Suprapubic skin (tissue), 4 donors: ENCODE results near the gene TOP1. TPM values are rescaled to one million over a fixed set of nuclear protein-coding genes. Genes with fewer than 3 reads are reported as not detected.

Experiments
- DNase-seq, 2 donors: peaks; one replicate each; pipeline ENCODE4 v3.0.0-alpha.2; 2019; ENCODE audit warnings: low spot score in 2 of 2
- H3K27ac ChIP-seq: fragments of 200-600 bp; sonication (generic); one replicate; pipeline ENCODE4 v1.5.1; 2019
- H3K27me3 ChIP-seq: fragments of 200-600 bp; sonication (generic); one replicate; pipeline ENCODE4 v1.5.1; 2019
- H3K36me3 ChIP-seq: fragments of 200-600 bp; sonication (generic); one replicate; pipeline ENCODE4 v1.5.1; 2019
- H3K4me1 ChIP-seq: fragments of 200-600 bp; sonication (generic); one replicate; pipeline ENCODE4 v1.5.1; 2019
- H3K4me3 ChIP-seq: fragments of 200-600 bp; sonication (generic); one replicate; pipeline ENCODE4 v1.5.1; 2019; ENCODE audit warnings: mild to moderate bottlenecking
- H3K9me3 ChIP-seq: fragments of 200-600 bp; sonication (generic); one replicate; pipeline ENCODE4 v1.5.1; 2019
- EP300 ChIP-seq: sonication (generic); formaldehyde crosslinking; IDR thresholded peaks from one replicate; pipeline ENCODE4 v1.6.1; 2017; ENCODE audit warnings: antibody characterized with exemption
- POLR2A ChIP-seq, 2 donors: fragments of 450-650 bp; IDR thresholded peaks; one replicate each; pipeline ENCODE4 v1.6.1; 2017; ENCODE audit warnings: antibody characterized with exemption in 2 of 2, mild to moderate bottlenecking in 2 of 2, moderate library complexity in 2 of 2
- POLR2AphosphoS5 ChIP-seq, 3 donors: sonication (generic); formaldehyde crosslinking; IDR thresholded peaks; one replicate each; pipeline ENCODE4 v1.6.1; 2017; ENCODE audit warnings: antibody characterized with exemption in 3 of 3
- WGBS: methylation state at CpG from one replicate; pipeline ENCODE4 v1.1.5; 2018; 5-methylcytosine and 5-hydroxymethylcytosine counted together
- total RNA-seq, 4 donors: library from RNA; depleted of rRNA; stranded (reverse); fragments of >200 nt; gene quantifications; one replicate each; pipeline ENCODE4 v1.1.0, GENCODE V29; 2016
- TF ChIP-seq, protein P1 (sequence below), 2 donors: fragments of 200-600 bp in 1 of 2; fragments of 450-650 bp in 1 of 2; sonication (generic) in 1 of 2; IDR thresholded peaks; one replicate each; pipeline ENCODE4 v1.5.1; 2016 to 2019; ENCODE audit warnings: antibody characterized with exemption in 2 of 2, mild to moderate bottlenecking in 1 of 2, moderate library complexity in 1 of 2

TOP1 gene
- total RNA-seq, 4 donors from 2014 or later: 25.8 to 32.6 (median 32.0) TPM

DNA sequence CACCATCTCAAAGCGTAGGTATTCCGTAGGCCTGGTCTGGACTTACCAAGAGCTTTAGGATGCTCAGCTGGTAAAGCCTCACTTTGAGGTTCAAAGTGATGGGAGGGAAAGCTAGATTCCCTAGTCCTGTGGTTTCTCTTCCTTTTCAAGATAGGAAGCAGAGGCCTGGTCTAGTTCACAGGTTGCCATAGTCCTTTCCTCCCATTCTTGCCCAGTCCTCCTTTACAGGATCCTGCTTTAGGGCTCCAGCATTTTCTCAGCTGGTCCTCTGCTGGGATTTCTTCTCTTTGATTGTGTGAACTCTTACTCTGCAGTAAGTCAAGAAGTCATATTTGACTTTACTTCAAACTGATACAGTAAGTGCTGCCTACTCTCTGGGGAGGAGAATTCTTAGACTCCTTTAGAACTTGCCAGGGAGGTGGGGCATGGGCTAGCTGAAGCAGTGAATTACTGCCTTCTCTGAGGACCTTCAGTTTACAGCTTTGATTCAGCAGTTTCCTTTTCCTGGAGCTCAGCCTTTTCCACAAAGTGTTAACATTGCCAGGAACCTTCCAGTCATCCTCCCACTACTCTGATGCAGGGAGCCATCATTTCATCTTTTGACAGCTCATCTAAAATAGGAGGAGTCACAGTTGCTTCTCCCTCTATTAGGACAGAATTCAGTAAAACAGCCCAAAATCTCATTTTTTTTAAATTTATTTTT is 65.9 kb downstream of the TOP1 start:
- TF ChIP-seq POLR2AphosphoS5 (IDR thresholded peaks at IDR 0.05) (no peak), EP300 (no peak), POLR2A (IDR thresholded peaks at IDR 0.05) (no peak)
- TF ChIP-seq, protein P1, sequence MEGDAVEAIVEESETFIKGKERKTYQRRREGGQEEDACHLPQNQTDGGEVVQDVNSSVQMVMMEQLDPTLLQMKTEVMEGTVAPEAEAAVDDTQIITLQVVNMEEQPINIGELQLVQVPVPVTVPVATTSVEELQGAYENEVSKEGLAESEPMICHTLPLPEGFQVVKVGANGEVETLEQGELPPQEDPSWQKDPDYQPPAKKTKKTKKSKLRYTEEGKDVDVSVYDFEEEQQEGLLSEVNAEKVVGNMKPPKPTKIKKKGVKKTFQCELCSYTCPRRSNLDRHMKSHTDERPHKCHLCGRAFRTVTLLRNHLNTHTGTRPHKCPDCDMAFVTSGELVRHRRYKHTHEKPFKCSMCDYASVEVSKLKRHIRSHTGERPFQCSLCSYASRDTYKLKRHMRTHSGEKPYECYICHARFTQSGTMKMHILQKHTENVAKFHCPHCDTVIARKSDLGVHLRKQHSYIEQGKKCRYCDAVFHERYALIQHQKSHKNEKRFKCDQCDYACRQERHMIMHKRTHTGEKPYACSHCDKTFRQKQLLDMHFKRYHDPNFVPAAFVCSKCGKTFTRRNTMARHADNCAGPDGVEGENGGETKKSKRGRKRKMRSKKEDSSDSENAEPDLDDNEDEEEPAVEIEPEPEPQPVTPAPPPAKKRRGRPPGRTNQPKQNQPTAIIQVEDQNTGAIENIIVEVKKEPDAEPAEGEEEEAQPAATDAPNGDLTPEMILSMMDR (IDR thresholded peaks at IDR 0.05): no peak
- Histone ChIP-seq H3K4me1 (no peaks in the 10 kb centered on the region), H3K27me3 (no peaks in the 10 kb centered on the region), H3K27ac (no peak overlapping the region), H3K4me3 (no peak overlapping the region), H3K36me3 (peaks cover 67% of the 10 kb centered on the region), H3K9me3 (no peaks in the 10 kb centered on the region)
- DNase-seq: no peak
- 88% methylated on average over 2 of the region's 2 CpGs for WGBS

DNA sequence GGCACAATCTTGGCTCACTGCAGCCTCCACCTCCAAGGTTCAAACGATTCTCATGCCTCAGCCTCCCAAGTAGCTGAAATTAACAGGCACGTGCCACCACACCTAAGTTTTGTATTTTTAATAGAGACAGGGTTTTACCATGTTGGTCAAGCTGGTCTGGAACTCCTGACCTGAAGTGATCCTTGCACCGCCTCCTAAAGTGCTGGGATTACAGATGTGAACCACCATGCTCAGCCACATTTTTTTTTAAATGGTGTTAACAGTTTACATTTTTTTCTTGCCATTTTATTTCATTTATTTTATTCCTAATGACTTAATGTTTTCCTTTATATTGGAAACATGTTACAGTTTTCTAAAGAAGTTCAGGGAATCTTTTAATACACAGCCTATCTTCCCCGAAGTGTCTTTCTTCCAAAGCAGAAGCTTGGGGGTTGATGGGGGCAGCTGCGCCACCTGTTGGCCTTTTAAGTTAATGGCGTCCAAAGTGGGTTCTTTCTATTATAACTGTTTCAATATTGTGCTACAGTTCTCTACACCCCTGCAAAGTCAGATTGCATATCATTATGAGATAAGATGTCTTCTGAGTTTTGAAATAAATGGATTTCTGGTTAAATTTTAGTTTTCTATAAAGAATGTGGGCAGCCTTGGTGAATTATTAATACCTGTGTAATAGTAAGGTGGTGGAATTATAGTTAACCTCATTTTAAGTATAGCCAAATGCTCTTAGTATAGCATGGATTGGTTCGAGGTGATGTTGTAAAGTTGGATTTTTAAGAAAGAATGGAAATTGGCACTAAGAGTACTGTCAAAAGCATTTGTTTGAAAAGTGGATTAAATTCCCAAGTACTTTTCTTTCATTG is 66.7 kb downstream of the TOP1 start:
- 46% methylated on average over 7 of the region's 7 CpGs for WGBS
- Histone ChIP-seq H3K27ac (no peak overlapping the region), H3K27me3 (no peaks in the 10 kb centered on the region), H3K9me3 (no peaks in the 10 kb centered on the region), H3K36me3 (peaks cover 74% of the 10 kb centered on the region), H3K4me1 (no peaks in the 10 kb centered on the region), H3K4me3 (no peak overlapping the region)
- TF ChIP-seq POLR2AphosphoS5 (IDR thresholded peaks at IDR 0.05) (no peak), EP300 (no peak), POLR2A (IDR thresholded peaks at IDR 0.05) (no peak)
- TF ChIP-seq, protein P1 (IDR thresholded peaks at IDR 0.05): peak; percentile 70 to 87
- no peak for DNase-seq

DNA sequence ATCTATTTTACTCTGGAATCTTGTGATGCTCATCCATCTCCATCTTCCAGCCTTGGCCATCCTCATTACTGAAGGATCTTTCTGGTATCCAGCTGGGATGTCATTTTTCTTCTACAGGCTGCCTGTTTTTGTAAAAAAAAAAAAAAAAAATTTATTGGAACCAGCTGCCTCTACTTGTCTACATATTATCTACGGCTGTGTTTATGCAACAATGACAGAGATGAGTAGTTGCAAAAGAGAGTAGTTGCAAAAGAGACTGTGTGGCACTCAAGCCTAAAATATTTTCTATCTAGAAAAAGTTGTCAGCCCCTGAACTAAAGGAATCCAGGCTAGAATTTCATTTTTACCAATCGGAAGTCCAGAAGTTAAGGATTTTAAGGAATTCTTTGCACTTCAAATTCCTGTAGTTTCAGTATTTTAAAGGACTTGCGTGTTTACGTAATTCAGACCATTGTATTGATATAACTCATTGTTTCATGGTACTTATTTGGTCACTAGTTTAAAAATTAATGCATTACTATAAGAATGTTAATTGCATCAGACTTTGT is 70.2 kb downstream of the TOP1 start:
- WGBS: 76% methylated on average over 4 of the region's 4 CpGs
- TF ChIP-seq, protein P1 (IDR thresholded peaks at IDR 0.05): no peak
- no peak for TF ChIP-seq POLR2A (IDR thresholded peaks at IDR 0.05)
- TF ChIP-seq EP300: no peak
- TF ChIP-seq POLR2AphosphoS5 (IDR thresholded peaks at IDR 0.05): peak in 1 of 3 donors; percentile 16
- H3K4me3 ChIP-seq: no peak overlapping the region
- no peaks in the 10 kb centered on the region for H3K9me3 ChIP-seq
- no peaks in the 10 kb centered on the region for H3K27me3 ChIP-seq
- H3K27ac ChIP-seq: no peak overlapping the region
- H3K36me3 ChIP-seq: peaks cover 87% of the 10 kb centered on the region
- no peaks in the 10 kb centered on the region for H3K4me1 ChIP-seq
- no peak for DNase-seq

DNA sequence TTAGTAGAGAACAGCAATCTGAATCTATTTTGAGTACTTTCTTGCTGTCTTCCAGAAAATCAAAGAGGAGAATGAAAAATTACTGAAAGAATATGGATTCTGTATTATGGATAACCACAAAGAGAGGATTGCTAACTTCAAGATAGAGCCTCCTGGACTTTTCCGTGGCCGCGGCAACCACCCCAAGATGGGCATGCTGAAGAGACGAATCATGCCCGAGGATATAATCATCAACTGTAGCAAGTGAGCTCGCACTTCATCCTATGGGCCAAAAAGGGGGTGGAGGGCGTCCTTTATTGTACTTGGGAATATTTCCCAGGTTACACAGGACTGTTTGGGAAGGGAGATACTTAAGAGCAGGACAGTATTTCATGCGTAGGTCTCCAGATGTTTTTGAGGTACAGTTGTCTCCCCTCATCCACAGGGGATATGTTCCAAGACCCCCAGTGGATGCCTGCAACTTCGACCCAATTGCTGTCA is 71.4 kb downstream of the TOP1 start:
- H3K4me1 ChIP-seq: no peaks in the 10 kb centered on the region
- H3K9me3 ChIP-seq: no peaks in the 10 kb centered on the region
- 90% methylated on average over 9 of the region's 9 CpGs for WGBS
- H3K36me3 ChIP-seq: peaks cover 90% of the 10 kb centered on the region
- TF ChIP-seq, protein P1 (IDR thresholded peaks at IDR 0.05): no peak
- TF ChIP-seq POLR2A (IDR thresholded peaks at IDR 0.05) (no peak), POLR2AphosphoS5 (IDR thresholded peaks at IDR 0.05) (no peak), EP300 (no peak)
- DNase-seq: no peak
- no peaks in the 10 kb centered on the region for H3K27me3 ChIP-seq
- no peak overlapping the region for H3K27ac ChIP-seq
- no peak overlapping the region for H3K4me3 ChIP-seq

DNA sequence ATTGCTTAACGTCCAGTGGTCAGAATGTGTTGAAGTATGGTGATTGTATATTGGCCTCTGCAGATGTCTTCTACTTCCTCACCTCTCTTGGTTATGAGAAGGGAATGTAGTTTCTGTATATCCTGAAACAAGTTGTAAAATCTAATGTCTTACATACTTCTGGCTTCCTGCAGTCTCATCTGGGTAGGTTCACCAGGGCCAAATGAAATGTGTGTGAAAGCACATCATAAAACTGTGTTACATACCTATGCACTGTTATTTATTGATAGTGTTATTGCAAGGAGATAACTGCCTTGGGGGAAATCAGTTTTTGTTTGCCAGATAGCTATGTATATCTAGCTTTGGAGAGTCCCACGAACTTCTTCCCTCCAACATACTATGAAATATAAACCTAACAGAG is 73.0 kb downstream of the TOP1 start:
- TF ChIP-seq EP300 (no peak), POLR2AphosphoS5 (IDR thresholded peaks at IDR 0.05) (no peak), POLR2A (IDR thresholded peaks at IDR 0.05) (no peak)
- TF ChIP-seq, protein P1 (IDR thresholded peaks at IDR 0.05): no peak
- Histone ChIP-seq H3K4me1 (no peaks in the 10 kb centered on the region), H3K36me3 (peaks cover 87% of the 10 kb centered on the region), H3K27me3 (no peaks in the 10 kb centered on the region), H3K4me3 (no peak overlapping the region), H3K9me3 (no peaks in the 10 kb centered on the region), H3K27ac (no peak overlapping the region)
- no peak for DNase-seq
- WGBS: 90% methylated on average over 2 of the region's 2 CpGs
